GM23338 (cell line): ENCODE data around the gene TNFRSF12A. TPM values are rescaled to one million over a fixed set of nuclear protein-coding genes. Genes with fewer than 3 reads are reported as not detected.

Experiments used
- ATAC-seq: fragments of 200-7000 bp; cut with Tn5 transposase; 3 replicates; pipeline ENCODE4 v1.9.1; 2020
- DNase-seq: peaks from one replicate; pipeline ENCODE4 v3.0.0-alpha.2; 2015; ENCODE audit warnings: low spot score
- H2AFZ ChIP-seq: fragments of 200-600 bp; sonication (generic); 2 replicates; pipeline ENCODE4 v1.8.0; 2016; ENCODE audit warnings: antibody characterized with exemption, mild to moderate bottlenecking, moderate library complexity
- H3F3A ChIP-seq: fragments of 200-600 bp; sonication (generic); replicated peaks from 2 replicates; pipeline ENCODE4 v1.8.0; 2017; ENCODE audit warnings: antibody characterized with exemption, mixed run types, low read depth
- H3K27ac ChIP-seq: fragments of 200-600 bp; sonication (generic); 2 replicates; pipeline ENCODE4 v1.6.1; 2016; ENCODE audit warnings: low read depth
- H3K27me3 ChIP-seq: fragments of 200-600 bp; sonication (generic); 2 replicates; pipeline ENCODE4 v1.8.0; 2016; ENCODE audit warnings: mild to moderate bottlenecking, mixed run types, moderate library complexity; ENCODE audit not compliant: insufficient read depth
- H3K36me3 ChIP-seq: fragments of 200-600 bp; sonication (generic); 2 replicates; pipeline ENCODE4 v1.8.0; 2016; ENCODE audit warnings: mild to moderate bottlenecking; ENCODE audit not compliant: insufficient read depth
- H3K4me1 ChIP-seq: fragments of 200-600 bp; sonication (generic); 2 replicates; pipeline ENCODE4 v1.8.0; 2016; ENCODE audit warnings: mild to moderate bottlenecking, moderate library complexity; ENCODE audit not compliant: insufficient read depth
- H3K4me2 ChIP-seq: fragments of 200-600 bp; sonication (generic); 2 replicates; pipeline ENCODE4 v1.7.1; 2017; ENCODE audit warnings: mixed run types
- H3K4me3 ChIP-seq: fragments of 200-600 bp; sonication (generic); 2 replicates; pipeline ENCODE4 v1.6.1; 2016; ENCODE audit warnings: mixed run types
- H3K79me2 ChIP-seq: fragments of 200-600 bp; sonication (generic); replicated peaks from 2 replicates; pipeline ENCODE4 v1.8.0; 2017; ENCODE audit warnings: mild to moderate bottlenecking; ENCODE audit not compliant: insufficient read depth
- H3K9me2 ChIP-seq: fragments of 200-600 bp; sonication (generic); 2 replicates; pipeline ENCODE4 v1.8.0; 2017; ENCODE audit not compliant: insufficient read depth
- H4K20me1 ChIP-seq: fragments of 200-600 bp; sonication (generic); replicated peaks from 2 replicates; pipeline ENCODE4 v1.8.0; 2017; ENCODE audit warnings: mild to moderate bottlenecking; ENCODE audit not compliant: insufficient read depth
- H3K27ac Mint-ChIP-seq: 2 replicates; pipeline ENCODE4 v1.8.0; 2020; ENCODE audit warnings: inconsistent platforms, mild to moderate bottlenecking, moderate library complexity, mixed read lengths
- H3K27me3 Mint-ChIP-seq: 3 replicates; pipeline ENCODE4 v1.8.0; 2022; ENCODE audit warnings: low read depth, mild to moderate bottlenecking, moderate library complexity, mixed read lengths, inconsistent platforms; ENCODE audit not compliant: insufficient read depth, poor library complexity
- H3K36me3 Mint-ChIP-seq: 3 replicates; pipeline ENCODE4 v1.8.0; 2021; ENCODE audit warnings: low read depth, mild to moderate bottlenecking, inconsistent platforms, moderate library complexity, mixed read lengths
- H3K4me1 Mint-ChIP-seq: 3 replicates; pipeline ENCODE4 v1.8.0; 2020; ENCODE audit warnings: mild to moderate bottlenecking, inconsistent platforms, mixed read lengths
- H3K4me3 Mint-ChIP-seq: 3 replicates; pipeline ENCODE4 v1.8.0; 2021; ENCODE audit warnings: moderate library complexity, mild to moderate bottlenecking, inconsistent platforms, mixed read lengths
- H3K9me3 Mint-ChIP-seq: 3 replicates; pipeline ENCODE4 v1.8.0; 2020; ENCODE audit warnings: moderate library complexity, mild to moderate bottlenecking, inconsistent platforms, mixed read lengths
- CTCF ChIP-seq, 2 experiments: fragments of 200-600 bp in 1 of 2; sonication (generic) in 1 of 2; conservative IDR thresholded peaks; 2 replicates each; pipeline versions ENCODE4 v1.5.1 to v1.6.1; 2016 to 2017; ENCODE audit warnings: antibody characterized with exemption in 2 of 2, low read depth in 2 of 2, mild to moderate bottlenecking in 2 of 2, moderate library complexity in 1 of 2
- ETS1 ChIP-seq: IDR thresholded peaks from 2 replicates; pipeline ENCODE4 v1.6.1; 2016; ENCODE audit warnings: antibody characterized with exemption
- EZH2 ChIP-seq: fragments of 200-600 bp; sonication (generic); IDR thresholded peaks from one replicate; pipeline ENCODE4 v1.8.0; 2017; ENCODE audit warnings: antibody characterized with exemption, mild to moderate bottlenecking, low read depth; ENCODE audit not compliant: unreplicated experiment
- JUNB ChIP-seq: IDR thresholded peaks from one replicate; pipeline ENCODE4 v1.6.1; 2016; ENCODE audit warnings: antibody characterized with exemption; ENCODE audit not compliant: unreplicated experiment
- ZNF462 ChIP-seq: fragments of 250-450 bp; sonication (Bioruptor Pico); IDR thresholded peaks from 2 replicates; pipeline ENCODE4 v1.5.0; 2020; ENCODE audit warnings: mild to moderate bottlenecking, moderate library complexity
- polyA plus RNA-seq: library from polyadenylated mRNA; unstranded; fragments of >200 nt; fragmentation: Nextera tagmentation; extraction: Ambion mirVana; gene quantifications from 2 replicates; pipeline ENCODE4 v1.2.1, GENCODE V29; 2016
- total RNA-seq: library from RNA; depleted of rRNA; stranded (reverse); fragments of >200 nt; shearing (Covaris generic); gene quantifications from 2 replicates; pipeline ENCODE4 v1.2.3, GENCODE V29; 2014

The TNFRSF12A gene
- total and polyA plus RNA-seq, 2 experiments from 2014 or later: 78.0 to 152 TPM

DNA sequence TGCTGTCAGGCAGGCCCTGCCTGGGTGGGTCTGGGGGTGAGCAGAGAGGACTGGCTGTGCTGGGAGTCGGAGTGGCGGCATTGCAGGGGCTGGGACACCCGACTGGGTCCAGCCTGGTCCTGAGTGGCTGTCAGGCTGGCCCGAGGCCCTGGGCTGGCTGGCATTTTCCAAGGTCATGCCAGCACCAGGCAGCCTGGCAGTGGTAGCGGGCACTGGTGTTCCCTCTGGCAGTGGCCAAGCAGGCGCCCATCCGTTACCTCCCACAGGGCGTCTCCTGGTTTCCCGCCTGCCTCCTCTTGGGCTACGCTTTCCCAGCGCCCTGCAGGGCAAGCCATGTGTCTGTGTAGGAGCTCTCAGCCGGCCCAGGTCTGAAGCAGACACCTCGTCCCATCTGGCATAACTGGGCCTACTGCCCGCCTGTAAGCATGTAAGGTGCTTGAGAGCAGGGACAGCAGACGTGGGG, 34.2 kb upstream of the TNFRSF12A start (continued):
- no peak for TF ChIP-seq ZNF462 (CRISPR knock-in tag)

- Histone ChIP-seq H2AFZ (no peak overlapping the region), H3K36me3 (no peaks in the 10 kb centered on the region), H3F3A (peaks cover 8% of the 10 kb centered on the region; the same call in 1 of the 2 replicates), H4K20me1 (no peaks in the 10 kb centered on the region), H3K4me3 (no peak overlapping the region), H3K9me2 (no peaks in the 10 kb centered on the region), H3K79me2 (no peaks in the 10 kb centered on the region), H3K27me3 (no peaks in the 10 kb centered on the region), H3K4me2 (no peak overlapping the region), H3K4me1 (peaks cover 34% of the 10 kb centered on the region), H3K27ac (no peak overlapping the region)
- H3K4me3 Mint-ChIP-seq: no peak overlapping the region
- H3K27ac Mint-ChIP-seq: no peak overlapping the region
- H3K27me3 Mint-ChIP-seq: peaks cover 9% of the 10 kb centered on the region
- no peaks in the 10 kb centered on the region; the same call in 2 of the 3 replicates for H3K9me3 Mint-ChIP-seq
- no peaks in the 10 kb centered on the region; the same call in 2 of the 3 replicates for H3K36me3 Mint-ChIP-seq
- no peak for DNase-seq
- peaks cover 39% of the 10 kb centered on the region for H3K4me1 Mint-ChIP-seq
- no peak for ATAC-seq
- no peak for TF ChIP-seq ZNF462 (CRISPR knock-in tag)
- no peak for TF ChIP-seq CTCF (conservative IDR thresholded peaks at IDR 0.05; ENCODE audit: low read depth in 2 of 2)
- TF ChIP-seq JUNB: no peak
- no peak for TF ChIP-seq EZH2
- TF ChIP-seq ETS1: no peak
These were observed 33.5 kb upstream of the TNFRSF12A start for GRCh38 chr16:2986623-2987188.
